Glutamatergic neuron (in vitro differentiated cells): ENCODE measurements around the gene SRXN1. TPM values are rescaled to one million over a fixed set of nuclear protein-coding genes. Genes with fewer than 3 reads are reported as not detected.

Experiments
- DNase-seq: peaks from one replicate; pipeline ENCODE4 v3.0.0; 2022
- H3K27ac Mint-ChIP-seq: one replicate; pipeline ENCODE4 v1.8.0; 2020; ENCODE audit warnings: mild to moderate bottlenecking, mixed read lengths, inconsistent platforms; ENCODE audit not compliant: unreplicated experiment
- H3K27me3 Mint-ChIP-seq: one replicate; pipeline ENCODE4 v1.8.0; 2020; ENCODE audit warnings: mild to moderate bottlenecking, moderate library complexity, mixed read lengths, inconsistent platforms; ENCODE audit not compliant: unreplicated experiment
- H3K36me3 Mint-ChIP-seq: one replicate; pipeline ENCODE4 v1.8.0; 2020; ENCODE audit warnings: mild to moderate bottlenecking, mixed read lengths, inconsistent platforms; ENCODE audit not compliant: unreplicated experiment
- H3K4me1 Mint-ChIP-seq: one replicate; pipeline ENCODE4 v1.8.0; 2020; ENCODE audit warnings: mild to moderate bottlenecking, low read depth, mixed read lengths, inconsistent platforms; ENCODE audit not compliant: unreplicated experiment
- H3K4me3 Mint-ChIP-seq: one replicate; pipeline ENCODE4 v1.8.0; 2020; ENCODE audit warnings: mild to moderate bottlenecking, mixed read lengths, inconsistent platforms; ENCODE audit not compliant: unreplicated experiment
- H3K9me3 Mint-ChIP-seq: one replicate; pipeline ENCODE4 v1.8.0; 2020; ENCODE audit warnings: mild to moderate bottlenecking, moderate library complexity, mixed read lengths, inconsistent platforms; ENCODE audit not compliant: unreplicated experiment
- total RNA-seq: library from RNA; stranded (reverse); fragmentation: NEBNext Ultra II Directional; extraction: Animal tissue kit (Norgen Biotek cat#: 25700); gene quantifications from one replicate; pipeline ENCODE4 v1.2.1, GENCODE V29; 2021; ENCODE audit not compliant: unreplicated experiment
- TF ChIP-seq, protein P1 (sequence below): fragments of 200-600 bp; sonication (generic); IDR thresholded peaks from one replicate; pipeline ENCODE4 v1.5.0; 2021; ENCODE audit not compliant: partially characterized antibody, unreplicated experiment

The SRXN1 gene
- total RNA-seq, 1 donor from 2014 or later = 6.3 TPM

DNA sequence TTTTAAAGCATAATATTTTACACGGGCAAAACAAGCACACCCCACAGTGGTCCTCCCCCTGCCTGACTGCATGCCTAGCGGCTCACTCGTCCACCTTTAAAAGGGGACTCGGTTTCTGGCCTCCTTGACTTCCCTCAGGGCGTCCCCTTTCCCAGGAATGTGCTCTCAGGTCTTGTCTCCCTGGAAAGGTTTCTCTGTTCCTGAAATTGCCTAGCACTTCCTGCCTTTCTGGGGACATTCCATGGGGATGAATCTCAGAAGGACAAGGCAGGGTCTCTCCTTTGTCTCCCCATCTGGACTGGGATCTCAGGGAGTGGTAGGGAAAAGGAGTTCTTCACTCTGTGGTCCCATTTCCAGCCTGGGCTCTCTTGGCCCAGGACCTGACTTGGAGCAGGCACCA is 47.8 kb downstream of the SRXN1 start:
- Mint-ChIP-seq H3K9me3 (peaks cover 16% of the 10 kb centered on the region), H3K4me1 (peaks cover 47% of the 10 kb centered on the region), H3K27ac (peak overlapping the region; percentile 91), H3K4me3 (peak overlapping the region; percentile 83), H3K27me3 (peaks cover 11% of the 10 kb centered on the region), H3K36me3 (no peaks in the 10 kb centered on the region)
- no peak for DNase-seq
- TF ChIP-seq, protein P1, sequence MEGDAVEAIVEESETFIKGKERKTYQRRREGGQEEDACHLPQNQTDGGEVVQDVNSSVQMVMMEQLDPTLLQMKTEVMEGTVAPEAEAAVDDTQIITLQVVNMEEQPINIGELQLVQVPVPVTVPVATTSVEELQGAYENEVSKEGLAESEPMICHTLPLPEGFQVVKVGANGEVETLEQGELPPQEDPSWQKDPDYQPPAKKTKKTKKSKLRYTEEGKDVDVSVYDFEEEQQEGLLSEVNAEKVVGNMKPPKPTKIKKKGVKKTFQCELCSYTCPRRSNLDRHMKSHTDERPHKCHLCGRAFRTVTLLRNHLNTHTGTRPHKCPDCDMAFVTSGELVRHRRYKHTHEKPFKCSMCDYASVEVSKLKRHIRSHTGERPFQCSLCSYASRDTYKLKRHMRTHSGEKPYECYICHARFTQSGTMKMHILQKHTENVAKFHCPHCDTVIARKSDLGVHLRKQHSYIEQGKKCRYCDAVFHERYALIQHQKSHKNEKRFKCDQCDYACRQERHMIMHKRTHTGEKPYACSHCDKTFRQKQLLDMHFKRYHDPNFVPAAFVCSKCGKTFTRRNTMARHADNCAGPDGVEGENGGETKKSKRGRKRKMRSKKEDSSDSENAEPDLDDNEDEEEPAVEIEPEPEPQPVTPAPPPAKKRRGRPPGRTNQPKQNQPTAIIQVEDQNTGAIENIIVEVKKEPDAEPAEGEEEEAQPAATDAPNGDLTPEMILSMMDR = no peak

DNA sequence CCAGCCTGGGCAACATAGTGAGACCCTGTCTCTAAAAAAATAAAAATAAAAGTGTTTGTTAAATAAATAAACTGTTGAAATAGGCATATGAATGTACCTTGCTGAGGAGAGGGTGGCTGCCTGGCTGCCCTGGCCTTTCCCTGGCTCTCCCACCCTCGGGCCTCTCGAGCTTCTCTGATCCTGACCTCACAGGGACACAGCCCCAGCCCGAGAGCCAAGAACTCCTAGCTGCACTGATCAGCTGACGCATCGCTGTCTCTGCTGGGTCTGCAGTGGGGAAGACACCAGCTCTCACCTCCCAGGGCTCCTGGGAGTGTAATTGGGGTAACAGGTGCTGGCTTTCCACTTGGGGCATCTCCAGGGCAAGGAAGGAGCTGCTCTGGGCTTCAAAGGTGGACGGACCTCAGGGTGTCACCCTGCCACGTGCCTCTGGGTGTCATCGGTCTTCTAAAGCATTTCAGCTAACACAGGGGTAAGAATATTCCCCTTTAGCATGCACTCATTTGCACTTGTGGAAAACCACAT is 49.8 kb downstream of the SRXN1 start:
- no peak for DNase-seq
- TF ChIP-seq, protein P1 = no peak
- Mint-ChIP-seq H3K27me3 (peaks cover 11% of the 10 kb centered on the region), H3K4me1 (peaks cover 41% of the 10 kb centered on the region), H3K27ac (peak overlapping the region; percentile 50), H3K4me3 (peak overlapping the region; percentile 59), H3K36me3 (no peaks in the 10 kb centered on the region), H3K9me3 (peaks cover 15% of the 10 kb centered on the region)

DNA sequence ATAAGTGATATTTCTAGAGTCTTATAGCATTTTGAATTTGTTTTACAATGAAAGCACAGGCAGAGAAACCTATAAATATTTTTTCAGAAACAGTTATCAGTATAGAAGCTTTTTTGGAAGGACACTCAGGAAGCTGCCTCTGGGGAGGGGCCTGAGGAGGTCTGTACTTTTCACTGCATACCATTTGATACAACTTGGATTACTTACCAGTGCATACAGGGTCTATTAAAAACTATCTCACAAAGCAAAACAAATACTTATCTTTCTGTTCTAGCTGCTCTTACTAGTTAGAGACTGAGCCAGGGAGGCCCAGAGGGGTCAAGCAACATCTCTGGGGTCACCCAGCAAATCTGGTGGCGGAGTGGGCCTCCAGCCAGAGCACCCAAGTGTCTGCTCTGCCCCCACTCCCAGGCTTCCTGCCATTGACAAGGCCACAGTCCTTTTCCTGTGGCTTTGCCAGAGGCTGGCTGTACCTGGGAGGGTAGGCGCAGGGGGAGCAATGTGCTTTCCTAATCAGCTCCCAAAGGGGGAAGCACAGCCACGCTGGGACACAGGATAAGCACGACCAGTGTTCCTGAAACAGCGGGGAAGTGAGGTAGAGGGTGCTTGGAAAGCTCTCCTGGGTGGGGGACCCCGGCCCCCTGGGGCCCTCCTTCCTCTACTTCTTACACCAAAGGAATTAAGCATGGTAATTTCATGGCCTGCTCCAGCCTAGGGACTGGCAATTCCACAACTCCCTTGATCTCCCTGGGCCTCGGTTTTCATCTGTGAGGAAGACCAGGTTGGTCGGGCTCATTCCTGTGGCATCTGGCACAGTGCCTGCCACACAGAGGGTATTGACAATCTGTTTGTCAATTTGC is 50.7 kb downstream of the SRXN1 start:
- TF ChIP-seq, protein P1 = no peak
- peak overlapping the region; percentile 29 for H3K27ac Mint-ChIP-seq
- H3K4me1 Mint-ChIP-seq = peaks cover 35% of the 10 kb centered on the region
- no peak for DNase-seq
- H3K36me3 Mint-ChIP-seq = no peaks in the 10 kb centered on the region
- no peak overlapping the region for H3K4me3 Mint-ChIP-seq
- H3K9me3 Mint-ChIP-seq = peaks cover 15% of the 10 kb centered on the region
- peaks cover 11% of the 10 kb centered on the region for H3K27me3 Mint-ChIP-seq

DNA sequence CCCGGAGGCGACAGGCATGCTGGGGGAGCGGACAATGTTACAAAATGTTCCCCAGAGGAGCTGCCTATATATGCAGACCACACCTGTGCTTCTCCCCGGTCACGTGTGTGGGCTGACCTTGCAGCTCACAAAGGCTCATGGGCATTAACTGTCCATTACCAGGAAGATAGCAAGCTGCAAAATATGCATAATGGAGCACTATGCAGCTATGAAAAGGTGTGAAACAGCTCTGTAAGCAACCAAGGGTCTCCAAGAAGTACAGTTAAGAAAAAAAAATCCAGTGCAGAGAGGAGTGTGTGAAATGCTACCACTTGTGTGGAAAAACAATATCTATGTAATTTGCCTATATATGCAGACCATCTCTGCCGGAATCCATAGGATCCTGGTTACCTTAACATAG is 52.3 kb downstream of the SRXN1 start:
- Mint-ChIP-seq H3K27me3 (peaks cover 5% of the 10 kb centered on the region), H3K36me3 (no peaks in the 10 kb centered on the region), H3K27ac (no peak overlapping the region), H3K4me3 (no peak overlapping the region), H3K4me1 (peaks cover 24% of the 10 kb centered on the region), H3K9me3 (peaks cover 10% of the 10 kb centered on the region)
- no peak for DNase-seq
- TF ChIP-seq, protein P1 = no peak

DNA sequence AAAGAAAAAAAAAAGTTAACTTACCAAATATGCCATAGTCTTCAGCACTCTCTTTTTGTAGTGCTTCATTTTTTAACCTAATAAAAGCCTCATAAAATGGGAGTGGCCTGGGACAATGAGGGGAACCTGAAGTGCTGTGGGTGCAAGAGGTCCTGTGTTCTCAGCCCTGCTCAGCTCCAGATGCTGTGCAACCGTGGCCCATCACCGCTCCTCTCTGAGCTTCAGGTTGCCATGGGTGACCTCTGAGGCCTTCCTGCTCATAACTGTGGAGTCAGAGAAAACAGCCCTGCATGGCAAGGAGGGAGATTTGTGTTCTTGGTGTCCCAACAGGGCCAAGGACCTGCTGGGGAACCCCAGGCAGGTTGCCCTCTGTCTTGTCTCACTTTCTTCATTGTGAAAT is 52.9 kb downstream of the SRXN1 start:
- TF ChIP-seq, protein P1 = no peak
- peaks cover 19% of the 10 kb centered on the region for H3K4me1 Mint-ChIP-seq
- peaks cover 5% of the 10 kb centered on the region for H3K27me3 Mint-ChIP-seq
- no peaks in the 10 kb centered on the region for H3K36me3 Mint-ChIP-seq
- peaks cover 7% of the 10 kb centered on the region for H3K9me3 Mint-ChIP-seq
- no peak overlapping the region for H3K27ac Mint-ChIP-seq
- no peak overlapping the region for H3K4me3 Mint-ChIP-seq
- DNase-seq = no peak
